T-helper 2 cell (primary cell): ENCODE measurements around the gene CANX.
"Not testable (repeated sequence)": the region's sequence is repeated elsewhere in the genome, so short reads cannot be mapped to it uniquely, and the experiment has no call there.

ENCODE experiments used
- DNase-seq, 5 experiments: peaks; one replicate each; pipeline versions ENCODE4 v3.0.0 to v3.0.0-alpha.2; 2012 to 2022

Gene CANX

GRCh38 chr5:179699616-179700237 lies 960 bp downstream of the CANX start:
- peak in 3 of 5 experiments; percentile 16 to 73 (median 29) for DNase-seq

- DNase-seq: peak in 1 of 5 experiments; percentile 30
Measured at GRCh38 chr5:179700401-179700918, 1.7 kb downstream of the CANX start.

- DNase-seq: no peak
Measured at GRCh38 chr5:179716286-179716685, 17.5 kb downstream of the CANX start.

- DNase-seq: no peak
Measured at GRCh38 chr5:179720222-179720621, 21.5 kb downstream of the CANX start.

DNA sequence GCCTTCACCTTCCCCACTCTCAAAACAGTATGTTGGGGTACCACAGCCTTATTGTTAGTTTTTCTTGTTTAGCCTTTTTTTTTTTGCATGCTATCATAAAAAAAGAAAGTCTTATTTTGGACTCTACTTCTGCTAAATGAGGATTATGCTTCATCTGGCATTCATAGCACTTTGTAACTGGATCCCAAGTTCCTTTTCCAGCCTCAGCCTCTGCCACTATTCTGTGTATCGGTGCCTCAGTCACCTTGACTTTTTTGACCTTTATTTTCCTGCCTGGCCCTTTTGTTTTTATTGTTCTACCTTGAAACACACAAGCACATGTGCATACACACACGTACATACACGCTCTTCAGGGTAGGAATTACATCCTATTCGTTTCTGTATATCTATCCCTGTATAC lies 25.4 kb downstream of the CANX start:
- DNase-seq: no peak

- no peak for DNase-seq
Measured at GRCh38 chr5:179727106-179727505, 28.3 kb downstream of the CANX start.

GRCh38 chr5:179729303-179729702 lies 30.5 kb downstream of the CANX start:
- no peak for DNase-seq

DNA sequence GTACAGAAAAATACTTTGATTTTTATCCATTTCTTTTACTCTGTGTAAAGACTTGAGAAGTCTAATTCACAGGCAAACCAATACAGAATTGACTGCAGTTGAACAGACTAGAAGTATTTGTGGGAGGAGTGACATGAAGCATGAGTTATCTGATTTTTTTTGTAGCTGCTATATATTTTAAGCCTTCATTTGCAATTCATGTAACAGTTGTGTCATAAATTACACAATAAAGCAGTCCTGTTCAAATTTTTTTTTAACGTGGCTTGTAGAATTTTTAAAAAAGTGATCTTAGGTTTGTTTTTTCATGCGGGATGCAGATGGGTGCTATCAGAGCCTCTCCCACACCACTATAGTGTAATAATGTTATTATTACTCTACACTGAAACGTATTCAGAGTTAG lies 31.0 kb downstream of the CANX start:
- DNase-seq: no peak

GRCh38 chr5:179730356-179730755 lies 31.6 kb downstream of the CANX start:
- DNase-seq: no peak

GRCh38 chr5:179730852-179731251 lies 32.1 kb downstream of the CANX start:
- no peak for DNase-seq

DNA sequence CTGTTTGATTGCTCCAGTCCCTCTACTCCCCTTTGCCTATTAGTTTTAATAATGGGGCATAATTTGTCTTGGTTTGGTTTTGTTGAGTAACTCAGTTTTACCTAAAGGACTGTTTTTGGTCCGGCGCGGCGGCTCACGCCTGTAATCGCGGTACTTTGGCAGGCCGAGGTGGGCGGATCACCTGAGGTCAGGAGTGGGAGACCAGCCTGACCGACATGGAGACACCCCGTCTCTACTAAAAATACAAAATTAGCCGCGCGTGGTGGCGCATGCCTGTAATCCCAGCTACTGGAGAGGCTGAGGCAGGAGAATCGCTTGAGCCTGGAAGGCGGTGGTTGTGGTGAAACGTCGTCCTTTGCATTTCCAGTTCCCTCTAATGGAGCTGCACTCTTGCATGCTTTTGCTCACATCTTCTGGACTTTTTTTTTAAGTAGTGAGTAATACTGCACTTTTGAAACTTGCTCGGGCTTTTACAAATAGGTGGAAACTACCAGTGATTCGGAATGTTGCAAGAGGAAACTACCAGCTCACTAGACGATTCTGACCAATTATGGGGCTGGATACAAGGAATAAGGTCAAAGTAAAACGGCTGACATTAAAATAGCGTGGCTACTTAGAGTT lies 33.1 kb downstream of the CANX start:
- peak in 2 of 5 experiments; percentile 2 to 63 for DNase-seq

GRCh38 chr5:179732412-179732917 lies 33.7 kb downstream of the CANX start, which contains the start of gene MAML1:
Gene MAML1, plus strand, starts transcription at chr5:179732822. Its CDS starts 291 bp downstream, at chr5:179733113.
- peak; percentile 95 to 100 (median 99) for DNase-seq

DNA sequence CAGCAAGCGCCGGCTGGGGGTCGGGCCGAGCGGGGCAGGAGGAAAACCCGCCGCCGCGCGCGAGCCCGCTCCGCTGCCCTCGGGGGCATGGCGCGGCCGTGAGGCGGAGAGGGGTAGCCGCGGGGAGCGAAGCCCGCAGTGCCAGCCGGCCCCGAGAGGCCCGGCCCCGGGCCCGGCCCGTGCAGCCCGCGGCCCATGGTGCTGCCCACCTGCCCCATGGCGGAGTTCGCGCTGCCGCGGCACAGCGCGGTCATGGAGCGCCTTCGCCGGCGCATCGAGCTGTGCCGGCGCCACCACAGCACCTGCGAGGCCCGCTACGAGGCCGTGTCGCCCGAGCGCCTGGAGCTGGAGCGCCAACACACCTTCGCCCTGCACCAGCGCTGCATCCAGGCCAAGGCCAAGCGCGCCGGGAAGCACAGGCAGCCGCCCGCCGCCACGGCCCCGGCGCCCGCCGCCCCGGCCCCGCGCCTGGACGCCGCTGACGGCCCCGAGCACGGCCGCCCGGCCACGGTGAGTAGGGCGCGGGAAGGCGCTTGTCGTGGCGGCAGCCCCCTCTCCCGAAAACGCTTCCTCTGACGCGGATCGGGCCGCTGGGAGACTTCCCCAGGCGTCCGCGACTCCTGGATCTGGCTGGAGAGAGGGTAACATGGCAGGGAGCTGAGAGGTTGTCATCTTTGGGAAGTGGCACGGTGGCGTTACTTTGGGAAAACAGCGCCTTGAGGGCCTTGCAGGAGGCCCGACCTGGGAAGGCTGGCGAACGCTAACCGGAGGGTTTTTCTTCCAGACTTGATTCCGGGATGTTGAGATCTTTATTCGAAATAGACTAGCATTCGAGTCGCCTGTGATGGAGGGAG lies 34.4 kb downstream of the CANX start:
- DNase-seq: peak in 3 of 5 experiments; percentile 10 to 65 (median 30)

DNA sequence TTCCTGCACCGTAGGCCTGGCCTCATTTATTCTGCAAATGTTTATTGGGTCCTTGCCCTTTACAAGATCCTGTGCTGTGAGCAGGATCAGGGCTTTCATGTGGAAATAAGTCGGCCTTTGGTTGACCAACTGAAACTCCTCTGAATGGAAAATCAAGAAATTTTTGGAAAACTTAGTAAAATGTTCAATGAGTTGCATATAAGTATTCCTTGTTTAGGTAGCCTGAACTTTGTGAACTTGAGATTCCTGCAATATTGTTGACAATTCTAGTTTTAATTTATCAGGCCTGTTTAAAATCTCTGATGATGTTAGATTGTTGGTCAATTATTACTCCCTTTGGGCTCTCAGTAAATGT lies 35.0 kb downstream of the CANX start:
- no peak for DNase-seq

DNA sequence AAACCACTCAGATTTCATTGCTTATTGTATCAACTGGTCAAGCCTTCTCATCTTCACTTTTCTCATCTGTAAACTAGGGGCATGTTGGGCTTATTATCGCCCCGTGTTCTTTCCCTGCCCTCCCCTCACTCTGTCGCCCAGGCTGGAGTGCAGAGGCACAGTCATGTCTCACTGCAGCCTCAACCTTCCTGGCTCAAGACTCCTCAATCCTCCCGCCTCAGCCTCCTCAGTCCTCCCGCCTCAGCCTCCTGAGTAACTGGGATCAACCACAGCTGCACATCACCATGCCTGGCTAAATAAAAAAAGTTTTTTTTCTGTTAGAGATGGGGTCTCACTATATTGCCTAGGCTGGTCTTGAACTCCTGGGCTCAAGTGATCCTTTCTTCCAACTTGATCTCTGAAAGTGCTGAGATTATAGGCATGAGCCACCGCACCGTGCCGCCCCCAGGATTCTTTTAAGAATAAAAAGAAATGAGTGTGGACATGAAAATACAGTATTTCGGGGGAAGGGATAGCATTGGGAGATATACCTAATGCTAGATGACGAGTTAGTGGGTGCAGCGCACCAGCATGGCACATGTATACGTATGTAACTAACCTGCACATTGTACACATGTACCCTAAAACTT lies 35.9 kb downstream of the CANX start:
- no peak for DNase-seq

GRCh38 chr5:179738742-179739141 lies 40.0 kb downstream of the CANX start:
- DNase-seq: no peak

GRCh38 chr5:179744106-179744505 lies 45.3 kb downstream of the CANX start:
- not testable (repeated sequence) for DNase-seq

- no peak for DNase-seq
Measured at GRCh38 chr5:179746872-179747271, 48.1 kb downstream of the CANX start.

DNA sequence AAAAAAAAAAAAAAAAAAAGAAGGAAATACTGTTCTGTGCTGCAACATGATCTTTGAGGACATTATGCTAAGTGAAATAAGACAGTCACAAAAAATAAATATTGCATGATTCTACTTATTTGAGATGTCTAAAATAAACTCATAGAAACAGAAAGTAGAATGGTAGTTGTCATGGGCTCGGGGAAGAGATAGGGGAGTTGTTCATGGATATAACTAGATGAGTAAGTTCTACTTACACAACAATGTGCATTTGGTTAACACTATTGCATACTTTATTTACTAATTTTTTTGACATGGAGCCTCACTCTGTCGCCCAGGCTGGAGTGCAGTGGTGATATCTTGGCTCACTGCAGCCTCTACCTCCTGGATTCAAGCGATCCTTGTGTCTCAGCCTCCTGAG lies 49.0 kb downstream of the CANX start:
- DNase-seq: no peak

- no peak for DNase-seq
Measured at GRCh38 chr5:179749857-179750508, 51.2 kb downstream of the CANX start.

DNA sequence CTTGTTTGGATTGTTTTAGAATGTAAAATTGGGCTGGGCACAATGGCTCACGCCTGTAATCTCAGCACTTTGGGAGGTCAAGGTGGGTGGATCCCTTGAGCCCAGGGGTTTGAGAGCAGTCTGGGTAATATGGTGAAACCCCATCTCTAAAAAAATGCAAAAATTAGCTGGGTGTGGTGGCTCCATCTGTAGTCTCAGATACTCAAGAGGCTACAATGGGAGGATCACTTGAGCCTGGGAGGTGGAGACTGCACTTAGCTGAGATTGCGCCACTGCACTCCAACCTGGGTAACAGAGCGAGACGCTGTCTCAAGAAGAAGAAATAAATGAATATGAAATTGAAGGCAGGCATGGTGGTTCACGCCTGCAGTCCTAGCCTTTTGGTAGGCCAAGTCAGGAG lies 55.2 kb downstream of the CANX start:
- DNase-seq: no peak

- no peak for DNase-seq
Measured at GRCh38 chr5:179755022-179755421, 56.3 kb downstream of the CANX start.
